CMK (cell line): ENCODE data around the gene CCDC51.

Source experiments
- DNase-seq: peaks from one replicate; pipeline ENCODE4 v3.0.0-alpha.2; 2010; ENCODE audit warnings: low read depth

Gene CCDC51

DNA sequence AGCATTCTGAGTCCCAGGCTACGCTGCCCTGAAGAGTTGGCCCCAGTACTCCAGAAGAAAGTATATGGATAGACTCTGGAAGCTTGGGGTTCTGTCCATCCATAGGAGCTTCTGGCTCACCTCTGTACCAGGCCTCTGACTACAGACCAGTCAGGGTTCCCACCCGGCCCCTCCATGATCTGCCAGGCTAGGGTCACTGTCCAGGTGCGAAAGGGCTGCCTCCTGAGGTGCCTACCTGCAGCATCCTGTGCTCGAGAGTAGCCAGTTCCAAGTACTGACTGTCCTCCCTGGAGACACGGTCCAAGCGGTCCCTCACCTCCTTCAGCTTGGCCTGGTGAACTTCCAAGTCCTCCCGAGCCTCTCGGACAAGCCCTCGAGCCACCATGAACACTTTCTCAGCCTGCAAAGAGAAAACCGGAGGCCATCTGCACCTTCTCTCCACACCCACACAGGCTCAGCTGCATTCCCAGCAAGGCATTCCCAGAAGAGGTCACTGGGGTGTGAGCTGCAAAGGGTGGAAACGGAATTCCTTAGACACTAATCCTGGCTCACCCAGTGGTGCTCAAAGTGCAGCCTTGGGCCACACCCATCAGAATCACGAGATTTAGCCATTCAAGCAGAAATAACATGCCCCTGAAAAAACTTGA, 6.3 kb downstream of the CCDC51 start:
- no peak for DNase-seq

DNA sequence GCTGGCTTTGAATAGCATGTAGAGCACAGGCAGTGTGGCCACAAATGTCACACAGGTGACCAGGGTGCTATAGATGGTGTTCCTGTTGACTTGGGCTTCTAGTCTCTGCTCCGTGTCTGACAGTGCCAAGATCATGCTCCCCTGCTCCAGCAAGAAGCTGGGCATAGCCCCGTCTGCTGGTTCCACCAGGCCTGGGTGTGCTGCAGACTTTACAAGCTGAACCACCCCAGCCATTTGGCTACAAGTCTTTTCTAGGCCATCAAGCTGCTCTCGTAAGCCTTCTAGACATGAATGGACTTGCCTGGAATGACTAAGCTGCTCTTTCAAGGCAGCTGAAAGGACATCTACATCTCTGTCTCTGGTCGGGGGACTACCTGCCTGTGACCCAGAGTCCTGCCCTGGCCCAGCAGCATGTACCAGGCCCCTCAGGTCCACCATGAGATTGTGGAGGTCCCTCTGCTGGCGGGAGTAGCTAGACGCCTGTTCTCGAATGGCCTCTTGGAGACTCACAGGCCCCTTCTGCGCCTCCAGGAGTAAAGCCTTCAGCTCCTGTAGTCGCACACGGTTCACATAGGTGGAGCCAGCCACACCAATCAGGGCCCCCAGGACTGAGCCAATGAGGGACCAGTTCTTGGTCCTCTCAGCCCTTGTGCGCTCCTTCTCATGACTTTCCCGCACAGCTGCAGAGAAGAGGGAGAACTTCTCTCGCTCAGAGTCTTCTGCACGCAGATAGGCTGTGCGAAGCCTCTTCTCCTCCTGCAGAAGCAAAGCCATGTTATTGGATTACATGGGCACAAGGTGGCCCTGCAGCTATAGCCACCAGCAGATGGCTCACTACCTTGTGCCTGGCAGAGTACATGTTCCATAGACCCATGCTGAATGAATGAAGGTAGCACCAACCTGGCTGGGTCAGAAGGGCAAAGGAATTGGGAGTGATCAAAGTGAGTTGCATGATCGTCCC, 7.2 kb downstream of the CCDC51 start:
- DNase-seq: no peak

DNA sequence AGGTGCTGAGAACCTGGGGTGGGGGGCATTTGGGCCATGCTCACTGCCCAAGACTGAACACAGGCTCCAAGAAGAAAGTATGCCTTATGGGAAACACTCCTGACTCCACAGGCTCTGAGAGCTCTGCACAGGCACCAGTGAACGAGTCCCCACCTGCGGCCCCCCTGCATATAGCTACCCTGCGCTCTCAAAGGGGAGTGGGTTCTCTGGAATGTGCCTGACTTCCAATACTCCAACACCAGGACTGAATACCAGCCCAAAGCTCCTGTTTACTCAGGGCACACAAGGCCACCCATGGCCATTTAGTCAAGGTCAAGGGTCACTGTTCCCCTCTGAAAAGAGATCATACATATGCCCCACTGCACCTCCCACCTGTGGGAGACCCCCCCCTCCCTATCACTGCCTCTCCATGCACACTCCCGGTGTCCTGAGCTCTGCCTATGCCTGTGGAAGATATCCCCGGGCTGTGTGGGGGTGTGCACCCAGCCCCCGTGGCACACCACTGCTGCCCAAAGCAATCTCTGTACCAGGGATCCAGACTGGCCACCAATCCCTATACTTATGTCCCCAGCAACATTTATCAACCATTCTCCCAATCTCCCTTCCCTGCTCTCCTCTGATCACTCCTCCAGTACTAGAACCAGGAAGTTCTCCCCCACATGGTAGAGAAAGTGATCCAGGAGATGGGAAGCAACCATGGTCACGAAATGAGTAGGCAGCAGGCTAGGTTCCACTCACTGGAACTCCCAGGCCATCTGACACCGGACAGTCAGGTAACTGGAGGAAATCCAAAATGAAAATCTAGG, 8.5 kb downstream of the CCDC51 start:
- no peak for DNase-seq

DNA sequence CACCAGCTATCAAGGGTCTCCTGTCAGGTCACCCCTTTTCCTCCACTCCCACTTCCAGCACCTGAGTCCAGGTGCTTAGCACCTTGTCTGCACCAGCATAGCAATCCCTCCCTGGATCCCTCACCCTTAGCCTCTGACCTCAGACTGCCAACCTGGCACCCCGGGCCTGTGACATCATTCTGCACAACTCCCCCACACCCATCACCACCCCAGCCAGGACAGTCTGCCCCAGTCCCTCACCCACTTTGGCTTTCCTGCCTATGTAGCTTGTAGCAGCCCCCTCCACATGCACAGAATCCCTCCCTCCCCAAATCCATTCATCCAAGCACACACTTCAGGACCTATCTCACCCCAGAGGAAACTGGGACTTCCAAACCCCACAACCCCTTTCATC, 9.2 kb downstream of the CCDC51 start:
- DNase-seq: no peak

DNA sequence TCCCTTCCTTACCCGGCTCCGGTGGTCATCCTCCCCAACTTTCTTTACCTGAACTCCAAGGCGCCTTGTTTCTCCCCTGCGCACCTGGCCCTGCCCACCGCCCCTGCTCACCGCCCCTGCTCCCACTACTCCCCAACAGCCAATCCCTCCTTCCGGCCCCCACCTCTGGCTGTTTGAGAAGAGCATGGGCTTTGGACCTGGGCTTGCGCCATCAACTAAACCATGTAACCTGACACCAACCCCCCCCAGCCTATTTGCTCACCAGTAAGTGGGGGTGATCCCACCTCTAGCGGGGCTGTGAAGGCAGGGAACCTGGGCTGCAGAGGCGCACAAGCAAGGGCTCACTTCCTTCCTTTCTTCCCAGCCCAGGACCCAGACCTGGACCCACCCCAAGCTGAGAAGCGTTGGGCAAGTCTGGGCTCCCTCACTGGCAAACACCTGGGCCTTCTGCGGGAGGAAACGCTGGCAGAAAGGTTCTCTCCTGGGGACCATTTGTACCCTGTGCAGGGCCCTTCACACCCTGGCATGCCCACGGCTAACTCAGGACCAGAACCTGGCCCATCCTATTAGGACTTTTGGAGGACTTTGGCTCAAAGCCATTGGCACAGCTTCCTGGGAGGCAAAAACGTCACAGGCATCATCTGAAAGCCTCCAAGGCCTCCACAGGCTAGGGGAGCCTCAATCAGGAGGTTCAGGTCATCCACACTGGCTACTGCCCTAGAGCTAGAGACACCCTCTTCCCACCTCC, 9.8 kb downstream of the CCDC51 start, which contains the start of gene PLXNB1:
Gene PLXNB1 (minus strand): TSS at position 127 of the 748 bp plus-strand sequence. CDS start 5,475 bp downstream, outside the sequence.
- no peak for DNase-seq

DNA sequence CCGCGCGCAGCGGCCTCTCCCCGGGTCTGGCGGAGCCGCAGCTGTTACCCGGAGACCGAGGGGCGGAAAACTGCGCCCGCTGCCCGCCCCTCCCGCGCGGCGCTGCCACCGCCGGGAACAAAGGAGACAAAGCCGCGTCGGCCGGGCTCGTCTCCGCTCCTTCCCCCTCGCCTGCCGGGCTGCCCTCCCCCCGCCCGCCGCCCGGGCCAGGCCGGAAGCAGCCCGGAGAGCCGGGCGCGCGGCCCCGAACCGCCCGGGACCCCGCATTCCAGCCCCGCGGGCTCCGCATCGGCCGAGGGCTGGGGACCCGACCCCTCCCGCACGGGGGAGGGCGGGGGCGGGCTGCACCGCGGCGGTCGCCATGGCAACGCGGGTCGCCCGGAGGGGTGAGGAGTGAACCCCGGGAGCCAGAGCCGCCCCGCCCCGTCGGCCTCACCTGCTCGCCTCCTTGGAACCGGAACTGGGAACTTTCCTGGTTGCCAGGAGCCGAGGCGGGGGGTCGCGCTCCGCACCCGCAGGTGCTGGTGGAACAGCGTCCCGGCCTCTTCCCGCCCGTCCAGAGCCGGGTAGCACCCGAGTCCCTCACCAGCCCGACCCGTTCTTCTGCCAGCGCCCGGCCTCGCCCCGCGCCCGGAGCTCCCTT, 10.5 kb downstream of the CCDC51 start:
- peak; percentile 12 for DNase-seq

DNA sequence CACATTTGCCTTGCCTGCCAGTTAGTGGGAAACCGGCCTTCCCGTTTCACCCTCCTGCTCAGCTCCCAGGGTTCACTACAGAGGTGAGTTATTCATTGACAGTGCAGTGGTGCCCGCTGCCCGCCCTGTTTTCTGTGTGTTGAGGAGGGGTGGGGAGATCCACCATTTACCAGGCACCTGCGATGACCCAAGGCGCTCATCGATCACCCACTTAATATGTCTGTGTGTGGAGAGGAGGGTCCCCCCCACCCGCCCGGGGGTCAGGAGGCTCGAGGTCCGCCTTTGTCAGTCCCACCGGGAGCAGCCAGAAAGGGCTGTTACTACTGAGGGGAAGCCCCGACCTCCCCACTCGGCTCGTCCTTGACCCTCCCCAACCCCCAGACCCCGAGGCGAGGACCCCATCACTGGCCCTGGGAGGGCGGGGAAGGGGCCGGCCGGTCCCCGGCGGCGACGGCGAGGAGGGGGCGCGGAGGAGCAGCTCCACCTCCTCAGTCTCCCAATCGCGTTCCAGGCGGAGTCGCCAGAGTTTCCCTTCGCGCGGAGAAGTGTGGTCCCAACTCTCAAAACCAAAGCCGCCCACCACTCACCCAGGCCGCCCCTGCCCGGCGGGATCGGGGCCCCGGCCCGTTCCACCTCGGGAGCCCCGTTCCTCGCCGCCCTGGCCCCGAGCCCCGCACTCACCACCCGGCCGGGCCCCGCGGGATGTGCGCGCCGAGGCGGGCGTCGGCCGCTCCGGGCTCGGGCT, 11.2 kb downstream of the CCDC51 start:
- DNase-seq: no peak

DNA sequence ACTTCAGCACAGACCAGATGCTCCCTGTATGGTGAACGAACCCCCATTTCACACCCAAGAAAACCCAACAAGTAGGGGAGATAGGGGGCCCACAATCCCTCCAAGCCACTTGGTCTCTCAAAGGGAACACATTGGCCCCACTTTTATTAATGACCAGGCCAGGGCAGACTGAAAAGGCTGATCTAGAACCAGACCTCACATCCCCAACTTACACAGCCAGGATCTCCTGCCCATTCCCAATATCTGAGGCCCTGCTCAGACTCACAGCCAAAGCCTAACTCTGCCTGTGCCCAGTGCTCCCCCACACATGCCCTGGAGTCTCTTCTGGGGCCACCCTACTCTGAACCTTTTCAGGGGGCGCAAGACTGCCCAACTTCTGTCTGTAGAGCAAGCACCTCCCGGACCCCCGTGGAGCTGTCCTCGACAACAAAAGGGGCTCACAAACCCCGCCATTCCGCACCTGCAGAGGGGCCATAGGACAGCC, 11.8 kb downstream of the CCDC51 start:
- DNase-seq: no peak

DNA sequence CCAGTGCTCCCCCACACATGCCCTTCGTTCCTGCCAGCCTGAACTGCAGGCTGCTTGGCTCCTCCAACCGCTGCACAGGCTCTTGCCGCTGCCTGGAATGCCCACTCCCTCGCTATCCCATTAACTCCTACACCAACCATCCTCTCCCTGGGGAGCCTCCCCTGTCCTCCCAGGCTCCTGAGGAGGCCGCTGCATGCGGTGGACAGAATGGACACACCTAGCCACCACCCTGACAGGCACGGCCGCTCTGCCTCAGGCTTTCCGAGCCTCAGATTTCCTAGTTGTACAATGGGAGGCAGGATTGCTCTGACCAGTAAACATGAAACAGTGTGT, 12.3 kb downstream of the CCDC51 start:
- DNase-seq: no peak

DNA sequence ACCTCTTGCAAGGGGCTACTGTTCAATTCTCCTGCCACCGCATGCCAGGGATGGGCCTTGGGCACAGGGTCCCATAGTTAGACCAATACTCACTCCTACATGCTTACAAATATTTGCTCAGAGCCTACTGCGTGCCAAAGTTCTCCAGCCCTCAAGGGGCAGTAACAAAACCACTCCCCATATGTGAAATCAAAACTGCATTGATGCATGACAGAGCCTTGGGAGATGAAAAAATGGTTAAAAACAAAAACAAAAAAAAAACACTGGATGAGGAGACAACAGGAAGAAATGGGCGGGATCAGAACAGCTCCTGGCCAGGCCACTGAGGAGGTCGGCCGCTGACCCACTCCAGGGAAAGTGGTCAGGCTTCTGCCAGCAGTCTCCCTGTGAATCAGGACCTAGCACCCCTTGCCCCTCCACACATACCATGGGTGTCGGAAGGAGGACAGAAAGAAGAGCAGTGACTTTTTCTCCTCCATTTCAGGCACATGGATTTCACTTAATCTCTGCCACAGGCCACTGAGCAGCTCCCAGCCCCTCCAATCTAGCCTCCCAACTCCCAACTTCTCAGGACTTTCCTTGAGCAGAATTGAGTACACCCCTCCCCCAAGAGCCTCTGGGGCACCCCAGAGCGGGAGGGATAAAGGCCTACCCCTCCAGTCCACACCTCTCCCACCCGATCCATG, 12.8 kb downstream of the CCDC51 start:
- DNase-seq: no peak

DNA sequence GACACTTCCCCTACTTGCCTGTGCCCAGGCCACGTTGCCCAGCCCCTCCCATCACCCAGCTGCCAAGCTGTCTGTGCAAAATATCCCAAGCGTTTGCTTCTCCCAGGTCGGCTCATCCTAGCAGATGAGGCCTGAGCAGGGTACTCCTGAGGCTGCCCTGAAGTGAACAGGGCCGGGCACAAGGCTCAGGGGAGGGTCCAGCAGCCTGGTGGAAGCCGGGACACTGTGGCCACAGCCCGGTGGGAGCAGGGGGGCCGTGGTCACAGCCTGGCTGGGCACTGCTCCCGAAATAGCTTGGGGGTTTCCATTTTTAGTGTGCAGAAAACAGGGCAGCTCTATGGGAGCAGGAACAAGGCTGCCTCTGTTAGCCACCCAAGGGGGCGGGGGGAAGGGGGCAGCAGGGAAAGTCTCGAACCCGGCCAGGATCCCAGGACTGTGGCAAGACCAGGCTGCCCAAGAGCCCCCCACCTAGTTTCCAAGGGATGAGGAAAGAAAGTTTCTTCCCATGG, 13.5 kb downstream of the CCDC51 start:
- no peak for DNase-seq

DNA sequence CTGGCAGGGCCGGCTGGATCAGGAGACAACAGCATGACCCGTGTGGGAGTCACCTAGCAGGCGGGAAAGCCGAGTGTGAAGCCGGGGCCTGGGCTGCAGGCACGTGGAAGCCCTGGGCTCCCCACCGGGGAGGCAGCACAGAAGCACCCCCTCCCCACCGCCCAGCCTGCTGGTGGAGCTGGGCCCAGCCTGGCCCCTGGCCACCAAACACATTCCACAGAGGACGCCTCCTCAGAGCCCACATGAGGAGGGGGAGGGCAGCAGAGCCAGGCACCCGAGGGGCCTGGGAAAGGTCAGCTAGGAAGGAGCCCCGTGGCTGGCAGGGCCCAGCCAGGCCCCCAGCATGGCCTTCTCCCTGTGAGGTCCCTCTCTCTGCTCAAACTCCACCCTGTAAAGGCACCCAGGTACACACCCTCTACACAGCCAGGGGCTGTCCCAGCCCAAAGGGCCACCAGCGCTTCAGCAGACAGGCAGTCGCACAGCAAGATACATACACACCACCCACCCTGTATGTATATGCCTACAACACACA, 14.6 kb downstream of the CCDC51 start:
- no peak for DNase-seq

DNA sequence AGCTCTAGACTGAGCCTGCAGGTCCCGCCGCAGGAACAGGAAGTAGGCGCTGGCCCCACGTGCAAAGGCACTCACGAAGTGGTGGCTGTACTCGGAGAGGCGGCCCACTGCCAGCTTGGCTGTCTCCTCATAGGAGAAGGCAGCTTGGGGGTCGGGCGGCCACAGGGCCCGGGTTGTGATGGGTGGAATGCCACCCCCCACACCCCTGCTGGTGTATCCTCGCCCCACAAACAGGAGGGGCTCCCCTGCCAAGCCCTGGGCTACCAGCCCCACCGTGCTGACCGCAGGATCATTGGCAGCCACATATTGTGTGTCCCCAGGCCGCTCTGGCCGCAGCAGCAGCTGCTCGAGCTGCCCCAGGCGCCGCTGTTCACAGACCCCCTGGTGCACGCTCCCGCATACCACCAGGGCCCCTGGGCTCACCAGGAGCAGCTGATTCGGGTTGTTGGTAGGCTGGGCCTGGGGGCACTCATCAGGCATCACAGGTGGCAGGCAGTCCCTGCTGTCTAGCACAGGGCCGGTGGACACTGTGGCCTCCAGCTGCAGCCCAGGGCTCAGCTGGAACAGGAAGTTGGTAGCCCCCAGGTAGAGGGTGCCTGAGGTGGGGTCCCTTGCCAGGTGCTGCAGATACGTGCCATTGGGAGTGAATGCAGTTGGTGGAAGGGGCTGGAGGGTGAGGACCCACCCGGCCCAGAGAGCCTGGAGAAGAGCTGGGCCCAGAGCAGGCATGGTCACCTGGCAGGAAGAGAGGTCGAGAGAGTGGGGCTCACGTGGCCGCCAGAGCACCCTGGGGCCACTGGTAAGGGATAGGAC, 15.8 kb downstream of the CCDC51 start:
- no peak for DNase-seq

DNA sequence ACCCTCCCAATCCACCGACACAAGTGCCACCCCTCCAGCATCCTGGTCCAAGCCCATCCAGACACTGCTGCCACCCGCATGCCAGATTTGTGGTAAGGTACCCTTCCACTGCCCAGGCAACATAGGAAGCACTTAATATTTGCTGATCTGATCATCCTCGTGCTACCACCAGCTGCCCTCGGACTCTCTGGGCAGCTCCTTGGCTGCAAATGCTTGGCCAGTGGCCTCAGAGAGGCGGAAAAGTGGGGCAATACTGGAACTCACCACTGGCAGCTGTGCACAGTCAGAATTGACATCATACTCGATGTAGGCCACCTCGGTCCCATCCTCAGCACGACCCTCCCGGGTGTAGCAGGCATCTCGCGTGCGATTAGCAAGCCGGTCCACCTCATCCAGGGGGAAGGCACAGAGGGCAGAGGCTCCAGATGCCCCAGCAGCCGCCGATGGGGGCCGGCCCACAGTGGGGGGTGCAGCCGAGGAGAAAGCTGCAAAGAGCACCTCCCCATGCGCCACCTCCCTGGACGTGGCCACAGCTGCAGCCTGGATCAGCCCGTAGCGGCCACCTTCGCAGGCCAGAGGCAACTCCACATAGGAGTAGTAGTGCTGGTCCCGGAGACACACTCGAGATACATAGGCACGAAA, 16.6 kb downstream of the CCDC51 start:
- no peak for DNase-seq

DNA sequence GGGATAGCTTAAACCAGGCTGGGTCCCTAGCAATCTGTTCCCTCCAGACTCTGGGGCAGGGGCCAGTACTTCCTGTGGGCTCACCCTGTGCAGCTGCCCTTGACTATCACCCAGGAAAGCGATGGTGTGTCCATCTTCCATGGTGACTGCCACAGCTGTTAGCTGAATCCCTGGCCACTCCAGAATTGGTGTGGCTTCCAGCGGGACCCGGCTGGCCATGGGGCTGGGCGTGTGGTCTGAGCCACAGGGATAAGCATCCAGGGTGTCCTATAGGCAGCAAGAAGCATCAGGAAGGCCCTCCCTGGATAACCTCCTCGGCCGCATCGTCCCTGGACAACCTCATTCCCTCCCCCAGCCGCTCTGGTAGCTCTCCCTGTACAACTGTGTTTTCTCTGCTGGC, 17.2 kb downstream of the CCDC51 start:
- no peak for DNase-seq

DNA sequence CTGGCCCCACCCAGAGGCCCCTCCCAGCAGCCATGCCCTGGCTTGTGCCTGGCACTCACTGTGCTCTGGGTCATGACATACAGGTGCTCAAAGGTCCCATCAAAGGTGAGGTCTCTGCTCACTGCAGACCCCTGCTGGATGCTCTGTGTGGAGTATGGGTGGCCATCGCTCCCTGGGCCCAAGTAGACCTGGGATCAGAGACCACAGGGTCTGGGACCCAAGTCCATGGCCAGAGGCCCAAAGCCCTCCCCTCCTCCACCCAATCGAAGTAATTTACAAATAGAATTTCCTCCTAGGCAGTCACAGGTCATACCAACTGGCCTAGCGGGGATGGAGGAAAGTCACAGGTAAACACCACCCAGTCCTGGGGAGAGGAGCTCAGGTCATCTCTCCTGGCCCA, 17.6 kb downstream of the CCDC51 start:
- DNase-seq: no peak

DNA sequence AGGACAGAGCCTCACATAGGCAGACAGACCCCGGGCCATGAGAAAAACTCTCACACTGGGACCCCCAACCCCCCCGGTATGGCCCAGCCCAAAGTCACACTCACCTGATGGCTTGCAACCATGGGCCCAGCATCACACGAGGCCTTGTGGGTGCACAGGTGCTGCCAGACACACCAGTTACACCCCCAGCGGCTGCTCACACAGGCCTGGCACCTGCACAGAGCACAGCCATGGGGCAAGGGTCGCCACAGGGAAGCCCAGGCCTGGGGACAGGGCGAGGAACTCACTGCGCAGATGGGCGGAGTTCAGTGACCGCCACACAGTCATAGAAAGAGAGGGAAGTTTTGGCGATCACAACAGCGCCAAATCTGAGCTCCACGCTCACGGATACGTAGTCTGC, 19.4 kb downstream of the CCDC51 start:
- DNase-seq: no peak

DNA sequence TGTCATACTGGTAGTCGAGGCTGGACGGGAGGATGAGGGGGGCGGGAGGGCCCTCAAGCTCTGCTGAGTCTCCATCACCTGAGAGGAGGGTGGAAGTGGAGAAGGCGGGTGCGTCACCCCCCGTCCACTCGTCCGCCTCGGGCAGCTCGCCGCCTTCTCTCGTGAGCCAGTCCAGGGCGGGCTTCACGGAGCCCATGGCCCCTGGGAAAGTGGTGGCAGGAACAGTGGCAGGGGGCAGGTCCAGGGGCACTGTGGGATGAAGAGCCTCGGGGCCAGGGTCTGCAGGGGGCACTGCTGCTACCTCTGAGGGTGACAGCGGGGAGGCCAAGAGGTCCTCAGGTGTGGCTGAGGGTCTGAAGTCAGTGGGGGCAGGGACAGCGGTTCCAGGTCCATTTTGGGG, 20.3 kb downstream of the CCDC51 start:
- DNase-seq: no peak
